Karpas-422 (cell line): ENCODE data around the gene CNIH3. TPM values are rescaled to one million over a fixed set of nuclear protein-coding genes. Genes with fewer than 3 reads are reported as not detected.

Source experiments
- DNase-seq: peaks from one replicate; pipeline ENCODE4 v3.0.0-alpha.2; 2015
- H2AFZ ChIP-seq: fragments of 200-600 bp; sonication (generic); 2 replicates; pipeline ENCODE4 v1.6.1; 2014; ENCODE audit warnings: antibody characterized with exemption, low read length, mixed read lengths
- H3K27ac ChIP-seq: fragments of 200-600 bp; sonication (generic); 2 replicates; pipeline ENCODE4 v1.5.1; 2014; ENCODE audit warnings: mild to moderate bottlenecking, low read length, moderate library complexity
- H3K27me3 ChIP-seq: fragments of 200-600 bp; sonication (generic); 2 replicates; pipeline ENCODE4 v1.6.1; 2014; ENCODE audit warnings: low read length, mixed read lengths
- H3K36me3 ChIP-seq: fragments of 200-600 bp; sonication (generic); 2 replicates; pipeline ENCODE4 v1.6.1; 2014; ENCODE audit warnings: low read length, mixed read lengths; ENCODE audit not compliant: insufficient read depth
- H3K4me1 ChIP-seq: fragments of 200-600 bp; sonication (generic); 2 replicates; pipeline ENCODE4 v1.6.1; 2014; ENCODE audit warnings: mild to moderate bottlenecking, low read length, mixed read lengths
- H3K4me2 ChIP-seq: fragments of 200-600 bp; sonication (generic); 2 replicates; pipeline ENCODE4 v1.6.1; 2014; ENCODE audit warnings: low read length, low read depth, mild to moderate bottlenecking; ENCODE audit not compliant: poor library complexity, severe bottlenecking
- H3K4me3 ChIP-seq: fragments of 200-600 bp; sonication (generic); 2 replicates; pipeline ENCODE4 v1.5.1; 2014; ENCODE audit warnings: mild to moderate bottlenecking, antibody characterized with exemption, low read length, mixed read lengths
- H3K79me2 ChIP-seq: fragments of 200-600 bp; sonication (generic); 2 replicates; pipeline ENCODE4 v1.6.1; 2014; ENCODE audit warnings: mild to moderate bottlenecking, low read length, mixed read lengths
- H3K9ac ChIP-seq: fragments of 200-600 bp; sonication (generic); 2 replicates; pipeline ENCODE4 v1.6.0; 2014; ENCODE audit warnings: low read length
- H3K9me2 ChIP-seq: fragments of 200-600 bp; sonication (generic), shearing (Covaris generic); replicated peaks from 2 replicates; pipeline ENCODE4 v1.6.0; 2014; ENCODE audit warnings: mild to moderate bottlenecking, low read length, moderate library complexity; ENCODE audit not compliant: insufficient read depth
- H3K9me3 ChIP-seq: fragments of 300-700, 200-600 bp; sonication (generic); 2 replicates; pipeline ENCODE4 v1.6.1; 2014; ENCODE audit warnings: low read length, mixed read lengths
- H4K20me1 ChIP-seq: fragments of 200-600 bp; sonication (generic); 2 replicates; pipeline ENCODE4 v1.6.1; 2014; ENCODE audit warnings: mild to moderate bottlenecking, antibody characterized with exemption, low read length, low read depth; ENCODE audit not compliant: insufficient read depth
- total RNA-seq: library from RNA; depleted of rRNA; stranded (reverse); fragments of >200 nt; shearing (Covaris generic); gene quantifications from 2 replicates; pipeline ENCODE4 v1.2.3, GENCODE V29; 2014; ENCODE audit warnings: low replicate concordance

CNIH3 gene
- total RNA-seq, 1 experiment from 2014 or later: 4.7 TPM

- H3K4me2 ChIP-seq: no peak overlapping the region
- no peaks in the 10 kb centered on the region for H3K9me3 ChIP-seq
- no peaks in the 10 kb centered on the region for H3K4me1 ChIP-seq
- no peak overlapping the region for H3K9ac ChIP-seq
- H3K79me2 ChIP-seq: no peaks in the 10 kb centered on the region
- H3K27me3 ChIP-seq: no peaks in the 10 kb centered on the region
- no peak overlapping the region for H3K27ac ChIP-seq
- no peaks in the 10 kb centered on the region for H3K9me2 ChIP-seq
- no peaks in the 10 kb centered on the region for H4K20me1 ChIP-seq
- H3K4me3 ChIP-seq: no peak overlapping the region
- DNase-seq: no peak
- no peaks in the 10 kb centered on the region for H3K36me3 ChIP-seq
- no peak overlapping the region for H2AFZ ChIP-seq
These were observed 110.5 kb downstream of the CNIH3 start for GRCh38 chr1:224726441-224727182.

- Histone ChIP-seq H3K27me3 (no peaks in the 10 kb centered on the region), H3K4me1 (no peaks in the 10 kb centered on the region), H3K36me3 (no peaks in the 10 kb centered on the region), H2AFZ (no peak overlapping the region), H3K27ac (no peak overlapping the region), H3K79me2 (no peaks in the 10 kb centered on the region), H3K9ac (no peak overlapping the region), H3K9me2 (no peaks in the 10 kb centered on the region), H4K20me1 (no peaks in the 10 kb centered on the region), H3K4me3 (no peak overlapping the region), H3K4me2 (no peak overlapping the region), H3K9me3 (no peaks in the 10 kb centered on the region)
- DNase-seq: no peak
These were observed 111.5 kb downstream of the CNIH3 start for GRCh38 chr1:224727351-224728289.

GRCh38 chr1:224730540-224730939 lies 114.4 kb downstream of the CNIH3 start:
- H3K4me2 ChIP-seq: no peak overlapping the region
- no peak overlapping the region for H2AFZ ChIP-seq
- no peak overlapping the region for H3K4me3 ChIP-seq
- no peaks in the 10 kb centered on the region for H3K9me3 ChIP-seq
- no peaks in the 10 kb centered on the region for H4K20me1 ChIP-seq
- no peak overlapping the region for H3K27ac ChIP-seq
- H3K27me3 ChIP-seq: no peaks in the 10 kb centered on the region
- no peak for DNase-seq
- no peak overlapping the region for H3K9ac ChIP-seq
- H3K36me3 ChIP-seq: no peaks in the 10 kb centered on the region
- H3K79me2 ChIP-seq: no peaks in the 10 kb centered on the region
- H3K4me1 ChIP-seq: no peaks in the 10 kb centered on the region
- H3K9me2 ChIP-seq: no peaks in the 10 kb centered on the region

GRCh38 chr1:224730965-224731364 lies 114.8 kb downstream of the CNIH3 start:
- Histone ChIP-seq H3K27me3 (no peaks in the 10 kb centered on the region), H4K20me1 (no peaks in the 10 kb centered on the region), H3K36me3 (no peaks in the 10 kb centered on the region), H3K79me2 (no peaks in the 10 kb centered on the region), H3K9ac (no peak overlapping the region), H3K4me1 (no peaks in the 10 kb centered on the region), H3K27ac (no peak overlapping the region), H3K9me3 (no peaks in the 10 kb centered on the region), H3K4me2 (no peak overlapping the region), H2AFZ (no peak overlapping the region), H3K4me3 (no peak overlapping the region), H3K9me2 (no peaks in the 10 kb centered on the region)
- DNase-seq: no peak

GRCh38 chr1:224731633-224732032 lies 115.5 kb downstream of the CNIH3 start:
- Histone ChIP-seq H3K4me3 (no peak overlapping the region), H3K9me2 (no peaks in the 10 kb centered on the region), H3K4me1 (no peaks in the 10 kb centered on the region), H3K9ac (no peak overlapping the region), H3K36me3 (no peaks in the 10 kb centered on the region), H3K79me2 (no peaks in the 10 kb centered on the region), H3K4me2 (no peak overlapping the region), H3K9me3 (no peaks in the 10 kb centered on the region), H3K27ac (no peak overlapping the region), H2AFZ (no peak overlapping the region), H3K27me3 (no peaks in the 10 kb centered on the region), H4K20me1 (no peaks in the 10 kb centered on the region)
- DNase-seq: no peak

- no peaks in the 10 kb centered on the region for H3K9me2 ChIP-seq
- DNase-seq: no peak
- no peak overlapping the region for H3K27ac ChIP-seq
- H3K4me2 ChIP-seq: no peak overlapping the region
- no peaks in the 10 kb centered on the region for H3K79me2 ChIP-seq
- no peaks in the 10 kb centered on the region for H4K20me1 ChIP-seq
- no peaks in the 10 kb centered on the region for H3K36me3 ChIP-seq
- no peaks in the 10 kb centered on the region for H3K27me3 ChIP-seq
- no peak overlapping the region for H2AFZ ChIP-seq
- H3K9ac ChIP-seq: no peak overlapping the region
- no peak overlapping the region for H3K4me3 ChIP-seq
- H3K4me1 ChIP-seq: no peaks in the 10 kb centered on the region
- no peaks in the 10 kb centered on the region for H3K9me3 ChIP-seq
These were observed 116.4 kb downstream of the CNIH3 start for GRCh38 chr1:224732377-224733026.

- Histone ChIP-seq H2AFZ (no peak overlapping the region), H3K4me3 (no peak overlapping the region), H3K4me2 (no peak overlapping the region), H3K27ac (no peak overlapping the region), H3K79me2 (no peaks in the 10 kb centered on the region), H3K4me1 (no peaks in the 10 kb centered on the region), H3K9ac (no peak overlapping the region), H3K27me3 (no peaks in the 10 kb centered on the region), H3K9me2 (no peaks in the 10 kb centered on the region), H4K20me1 (no peaks in the 10 kb centered on the region), H3K9me3 (no peaks in the 10 kb centered on the region), H3K36me3 (no peaks in the 10 kb centered on the region)
- DNase-seq: no peak
These were observed 117.2 kb downstream of the CNIH3 start for GRCh38 chr1:224733027-224733911.
